Upper lobe of left lung (tissue), 6 donors: ENCODE data around the gene C1orf226. TPM values are rescaled to one million over a fixed set of nuclear protein-coding genes. Genes with fewer than 3 reads are reported as not detected.
A peak's percentile ranks its signal among the peaks of the same experiment; 100 is the strongest.

Experiments used
- ATAC-seq, 2 donors: fragments of 200-7000 bp; cut with Tn5 transposase; one replicate each; pipeline ENCODE4 v1.9.1; 2022; ENCODE audit warnings: mild to moderate bottlenecking in 2 of 2, moderate library complexity in 2 of 2; ENCODE audit not compliant: low FRiP score in 2 of 2
- DNase-seq, 2 donors: peaks; one replicate each; pipeline ENCODE4 v3.0.0-alpha.2; 2019 to 2020
- H3K27ac ChIP-seq, 4 donors: fragments of 200-600 bp; sonication (generic); one replicate each; pipeline ENCODE4 v1.5.1; 2016 to 2019
- H3K27me3 ChIP-seq, 4 donors: fragments of 200-600 bp; sonication (generic); one replicate each; pipeline ENCODE4 v1.5.1; 2017 to 2019
- H3K36me3 ChIP-seq, 4 donors: fragments of 200-600 bp; sonication (generic); one replicate each; pipeline ENCODE4 v1.5.1; 2016 to 2019
- H3K4me1 ChIP-seq, 4 donors: fragments of 200-600 bp; sonication (generic); one replicate each; pipeline ENCODE4 v1.5.1; 2018 to 2019
- H3K4me3 ChIP-seq, 4 donors: fragments of 200-600 bp; sonication (generic); one replicate each; pipeline ENCODE4 v1.5.1; 2017 to 2019; ENCODE audit warnings: mild to moderate bottlenecking in 2 of 4, moderate library complexity in 1 of 4
- H3K9me3 ChIP-seq, 4 donors: fragments of 200-600 bp; sonication (generic); one replicate each; pipeline ENCODE4 v1.5.1; 2018 to 2019
- CTCF ChIP-seq, 6 experiments: fragments of 450-650 bp in 4 of 6; fragments of 200-600 bp in 2 of 6; sonication (generic) in 2 of 6; IDR thresholded peaks; one replicate each; pipeline ENCODE4 v1.5.1; 2016 to 2019; ENCODE audit warnings: antibody characterized with exemption in 6 of 6
- EP300 ChIP-seq, 4 donors: sonication (generic); formaldehyde crosslinking; IDR thresholded peaks; one replicate each; pipeline ENCODE4 v1.5.1; 2017; ENCODE audit warnings: antibody characterized with exemption in 4 of 4, control low read depth in 2 of 4
- POLR2A ChIP-seq, 4 donors: fragments of 450-650 bp; IDR thresholded peaks; one replicate each; pipeline ENCODE4 v1.5.1; 2016 to 2017; ENCODE audit warnings: antibody characterized with exemption in 4 of 4, mild to moderate bottlenecking in 2 of 4
- POLR2AphosphoS5 ChIP-seq, 2 donors: sonication (generic); formaldehyde crosslinking; IDR thresholded peaks; one replicate each; pipeline ENCODE4 v1.5.1; 2017; ENCODE audit warnings: antibody characterized with exemption in 2 of 2
- WGBS, 2 donors: methylation state at CpG; one replicate each; pipeline ENCODE4 v1.1.5; 2017 to 2018; 5-methylcytosine and 5-hydroxymethylcytosine counted together
- total RNA-seq, 6 donors: library from RNA; depleted of rRNA in 4 of 6; stranded (reverse); fragments of >200 nt in 4 of 6; gene quantifications; one replicate each; pipeline versions ENCODE4 v1.1.0 to v1.2.1, GENCODE V29; 2016 to 2021
- donor health status: DM: no; HTN: no; CAD: no; lungs with moderate emphysema.
- donor health status: DM: no; HTN: yes; CAD: no; lungs with severe emphysema.

Gene C1orf226
- total RNA-seq, 6 donors from 2014 or later = 7.2 to 16.7 (median 10.9) TPM

- Histone ChIP-seq H3K27ac (peak overlapping the region in 1 of 4 donors; percentile 20), H3K4me1 (no peaks in the 10 kb centered on the region), H3K36me3 (no peaks in the 10 kb centered on the region), H3K4me3 (no peak overlapping the region), H3K27me3 (no peaks in the 10 kb centered on the region), H3K9me3 (no peaks in the 10 kb centered on the region)
- TF ChIP-seq POLR2AphosphoS5 (IDR thresholded peaks at IDR 0.05) (no peak), EP300 (IDR thresholded peaks at IDR 0.05) (no peak), CTCF (IDR thresholded peaks at IDR 0.05) (no peak), POLR2A (IDR thresholded peaks at IDR 0.05) (no peak)
- ATAC-seq = no peak
- no peak for DNase-seq
- WGBS, 2 donors = 91 to 93% methylated on average over 7 to 9 of the region's 9 CpGs
These were observed 7.1 kb upstream of the C1orf226 start for GRCh38 chr1:162374406-162374805.

DNA sequence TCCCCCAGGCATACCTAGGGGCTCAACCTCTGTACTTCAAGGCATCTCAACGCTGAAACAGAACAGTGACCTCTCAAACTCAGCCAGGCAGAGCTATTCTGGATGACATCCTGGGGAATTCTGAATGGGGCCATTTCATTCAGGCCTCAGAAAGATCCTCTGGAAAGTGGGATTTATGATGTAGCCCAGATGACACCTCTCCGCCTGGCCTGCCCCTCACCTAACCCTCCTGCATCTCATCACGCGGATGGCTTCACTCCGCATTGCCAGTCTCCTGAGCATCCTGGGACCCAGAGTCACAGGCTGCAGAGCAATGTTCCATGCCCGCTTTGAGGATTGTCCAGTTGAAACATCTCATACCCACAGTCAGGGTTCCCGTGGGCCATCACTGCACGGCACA is 6.1 kb upstream of the C1orf226 start:
- TF ChIP-seq POLR2A (IDR thresholded peaks at IDR 0.05) (no peak), POLR2AphosphoS5 (IDR thresholded peaks at IDR 0.05) (no peak), CTCF (IDR thresholded peaks at IDR 0.05) (no peak), EP300 (IDR thresholded peaks at IDR 0.05) (no peak)
- no peaks in the 10 kb centered on the region for H3K9me3 ChIP-seq
- ATAC-seq = no peak
- no peaks in the 10 kb centered on the region for H3K27me3 ChIP-seq
- 82 to 83% methylated on average over 7 to 8 of the region's 8 CpGs for WGBS, 2 donors
- H3K4me1 ChIP-seq = no peaks in the 10 kb centered on the region
- DNase-seq = no peak
- no peak overlapping the region for H3K27ac ChIP-seq
- no peak overlapping the region for H3K4me3 ChIP-seq
- H3K36me3 ChIP-seq = no peaks in the 10 kb centered on the region

GRCh38 chr1:162376691-162377090 is 4.8 kb upstream of the C1orf226 start, which contains the start of gene SPATA46:
TSS of gene SPATA46 (minus strand) at chr1:162376854. CDS start at chr1:162376790, 64 bp downstream.
- Histone ChIP-seq H3K9me3 (no peaks in the 10 kb centered on the region), H3K4me3 (no peak within 1 kb of the TSS), H3K27me3 (no peaks in the 10 kb centered on the region), H3K36me3 (no peaks in the 10 kb centered on the region), H3K27ac (no peak within 1 kb of the TSS), H3K4me1 (peaks cover 0 to 2% (median 0%) of the 10 kb centered on the region in 4 donors)
- no peak for DNase-seq
- no peak for ATAC-seq
- TF ChIP-seq EP300 (IDR thresholded peaks at IDR 0.05) (no peak), POLR2A (IDR thresholded peaks at IDR 0.05) (no peak), POLR2AphosphoS5 (IDR thresholded peaks at IDR 0.05) (no peak), CTCF (IDR thresholded peaks at IDR 0.05) (no peak)
- 89 to 93% methylated on average over 5 of the region's 5 CpGs for WGBS, 2 donors

GRCh38 chr1:162380061-162380846 is 1.3 kb upstream of the C1orf226 start:
- Histone ChIP-seq H3K36me3 (no peaks in the 10 kb centered on the region), H3K4me3 (no peak overlapping the region), H3K9me3 (no peaks in the 10 kb centered on the region), H3K27me3 (no peaks in the 10 kb centered on the region), H3K27ac (no peak overlapping the region), H3K4me1 (peaks cover 0 to 7% (median 3%) of the 10 kb centered on the region in 4 donors)
- 88 to 90% methylated on average over 5 to 6 of the region's 6 CpGs for WGBS, 2 donors
- DNase-seq (peak; percentile 3 to 8), ATAC-seq (no peak)
- TF ChIP-seq POLR2A (IDR thresholded peaks at IDR 0.05) (no peak), CTCF (IDR thresholded peaks at IDR 0.05) (no peak), EP300 (IDR thresholded peaks at IDR 0.05) (no peak), POLR2AphosphoS5 (IDR thresholded peaks at IDR 0.05) (no peak)
